ENCODE data around the gene VPS52.
"Not testable (repeated sequence)": the region's sequence is repeated elsewhere in the genome, so short reads cannot be mapped to it uniquely, and the experiment has no call there.

Gene VPS52

GRCh38 chr6:33288141-33288920 is 16.7 kb upstream of the VPS52 start:
- H3K4me3 ChIP-seq (replicated peaks in 1 of 2; ENCODE audit: low read depth in 2 of 2, low read length in 2 of 2), result peak overlapping the region; percentile 86 to 90
- no peak for TF ChIP-seq CTCF (IDR thresholded peaks at IDR 0.05; ENCODE audit: low read depth, low read length)
- no peak for DNase-seq (ENCODE audit: low read depth in 2 of 2)

- no peak for DNase-seq (ENCODE audit: low read depth in 2 of 2)
- TF ChIP-seq CTCF (IDR thresholded peaks at IDR 0.05; ENCODE audit: low read depth, low read length), result no peak
- no peak overlapping the region for H3K4me3 ChIP-seq (replicated peaks in 1 of 2; ENCODE audit: low read depth in 2 of 2, low read length in 2 of 2)
Observed at GRCh38 chr6:33286946-33287914, 15.6 kb upstream of the VPS52 start.

- H3K4me3 ChIP-seq (replicated peaks in 1 of 2; ENCODE audit: low read depth in 2 of 2, low read length in 2 of 2); DNase-seq (ENCODE audit: low read depth in 2 of 2): not testable (repeated sequence)
Observed at GRCh38 chr6:33285214-33285613, 13.5 kb upstream of the VPS52 start.

GRCh38 chr6:33280539-33280938 is 8.9 kb upstream of the VPS52 start:
- H3K4me3 ChIP-seq (replicated peaks in 1 of 2; ENCODE audit: low read depth in 2 of 2, low read length in 2 of 2), result no peak overlapping the region
- TF ChIP-seq CTCF (IDR thresholded peaks at IDR 0.05; ENCODE audit: low read depth, low read length), result no peak
- no peak for DNase-seq (ENCODE audit: low read depth in 2 of 2)

- peak; percentile 66 for TF ChIP-seq CTCF (IDR thresholded peaks at IDR 0.05; ENCODE audit: low read depth, low read length)
- no peak overlapping the region for H3K4me3 ChIP-seq (replicated peaks in 1 of 2; ENCODE audit: low read depth in 2 of 2, low read length in 2 of 2)
- DNase-seq (ENCODE audit: low read depth in 2 of 2), result peak; percentile 53 to 58
Observed at GRCh38 chr6:33279971-33280511, 8.4 kb upstream of the VPS52 start.

GRCh38 chr6:33279257-33279695 is 7.6 kb upstream of the VPS52 start:
- TF ChIP-seq CTCF (IDR thresholded peaks at IDR 0.05; ENCODE audit: low read depth, low read length), result no peak
- no peak for DNase-seq (ENCODE audit: low read depth in 2 of 2)
- H3K4me3 ChIP-seq (replicated peaks in 1 of 2; ENCODE audit: low read depth in 2 of 2, low read length in 2 of 2), result no peak overlapping the region

- no peak for TF ChIP-seq CTCF (IDR thresholded peaks at IDR 0.05; ENCODE audit: low read depth, low read length)
- DNase-seq (ENCODE audit: low read depth in 2 of 2), result no peak
- H3K4me3 ChIP-seq (replicated peaks in 1 of 2; ENCODE audit: low read depth in 2 of 2, low read length in 2 of 2), result no peak overlapping the region
Observed at GRCh38 chr6:33278810-33279209, 7.1 kb upstream of the VPS52 start.

Measured in cardiac fibroblast (primary cell).